SHP77 treated with DMSO at 0.1 percent for 48 hours (cell line): ENCODE data around the gene TLE4.
"Not testable (repeated sequence)": the region's sequence is repeated elsewhere in the genome, so short reads cannot be mapped to it uniquely, and the experiment has no call there.

Experiments
- DNase-seq: peaks from one replicate; lab custom pipeline; 2025; lab: John Stamatoyannopoulos, UW

Gene TLE4

DNA sequence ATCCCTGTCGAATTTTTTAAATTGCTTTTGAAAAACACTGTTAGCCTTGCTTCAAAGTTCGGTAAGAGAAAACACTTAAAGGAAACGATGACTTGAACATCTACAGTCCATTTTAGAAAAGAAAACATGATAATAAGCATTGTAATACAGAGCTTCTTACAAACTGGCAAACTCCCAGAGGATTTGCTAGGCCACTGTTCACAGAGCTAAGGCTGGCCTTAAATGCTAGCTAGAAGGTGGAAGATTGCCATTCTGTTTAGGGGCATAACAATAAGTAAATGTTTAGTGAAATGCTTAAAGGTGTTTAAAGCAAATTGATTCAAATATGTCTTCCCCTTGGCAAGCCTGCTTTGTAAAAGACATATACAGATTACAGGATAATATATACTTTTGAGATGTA is 169.6 kb downstream of the TLE4 start:
- no peak for DNase-seq

DNA sequence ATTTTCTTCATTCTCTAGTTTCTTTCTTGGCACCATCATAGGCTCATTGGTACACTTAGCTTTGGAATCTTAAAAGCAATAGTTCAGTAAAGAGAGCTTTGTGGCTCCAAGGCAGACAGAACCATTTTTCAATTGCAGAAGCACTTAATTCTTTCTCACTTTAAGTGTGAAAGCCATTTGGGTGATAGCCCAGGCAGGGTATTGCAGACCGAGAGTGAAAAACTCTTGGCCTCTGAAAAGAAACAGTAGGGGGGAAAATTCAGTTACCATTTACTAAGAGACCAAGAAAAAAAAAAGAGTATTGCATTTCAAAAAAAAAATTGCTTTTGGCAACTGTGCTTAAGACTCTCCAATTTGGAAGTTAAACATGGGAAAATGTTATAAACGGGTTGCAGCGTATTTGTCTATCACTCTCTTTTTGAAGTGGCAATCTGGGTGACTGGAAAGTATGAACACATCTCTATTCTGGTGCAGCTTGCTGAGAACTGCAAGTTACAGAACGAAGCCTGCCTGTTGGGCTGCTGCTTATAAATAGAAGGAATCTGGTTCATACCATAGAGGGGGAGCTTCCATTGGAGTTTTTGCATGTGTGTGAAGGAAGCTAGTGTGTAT is 170.5 kb downstream of the TLE4 start:
- DNase-seq: no peak

DNA sequence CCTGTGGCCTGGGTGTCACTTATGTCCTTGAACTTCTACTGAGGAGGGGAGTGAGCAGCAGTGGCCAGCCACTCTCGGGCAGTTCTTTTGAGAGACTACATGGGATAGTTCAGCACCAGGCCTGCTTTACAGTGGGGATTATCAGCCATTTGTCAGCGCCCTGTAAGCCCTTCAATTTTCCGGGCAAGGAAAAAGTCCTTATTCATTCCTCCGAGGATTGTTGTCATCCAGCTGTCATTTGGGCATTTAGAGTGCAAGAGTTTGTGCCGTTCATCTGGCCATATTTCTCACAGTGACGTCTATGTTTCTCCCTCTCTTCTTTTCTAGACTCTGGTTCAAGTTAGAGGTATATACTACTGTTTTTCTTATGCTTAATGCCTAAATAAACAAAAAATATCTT is 172.8 kb downstream of the TLE4 start:
- DNase-seq: no peak

DNA sequence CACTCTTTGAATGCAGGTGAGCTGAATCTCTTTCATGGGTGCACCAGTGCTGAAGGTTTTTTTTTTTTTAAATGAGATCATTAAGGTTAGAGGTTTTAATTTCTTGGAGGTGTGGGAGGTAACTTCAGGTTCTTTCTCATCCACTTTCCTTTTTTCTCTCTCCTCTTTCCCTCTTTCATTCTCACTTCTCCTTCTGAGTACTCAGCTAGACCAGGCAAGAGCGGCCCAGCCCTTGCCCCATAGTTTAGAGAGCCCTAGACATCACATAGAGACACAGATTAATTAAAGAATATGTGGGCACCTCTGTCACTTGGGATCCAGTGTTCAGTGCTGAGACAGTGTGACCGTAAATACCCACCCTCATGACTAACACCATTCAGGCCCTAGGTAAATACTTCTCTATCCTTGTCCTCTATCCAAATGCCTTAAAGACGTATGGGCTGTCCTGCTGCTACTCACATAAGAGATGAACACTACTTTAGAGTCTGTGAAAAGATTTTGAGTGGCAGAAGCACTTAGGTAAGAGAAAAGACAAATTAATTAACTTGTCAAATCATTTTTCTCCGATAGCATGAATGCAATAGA is 174.1 kb downstream of the TLE4 start:
- DNase-seq: no peak

DNA sequence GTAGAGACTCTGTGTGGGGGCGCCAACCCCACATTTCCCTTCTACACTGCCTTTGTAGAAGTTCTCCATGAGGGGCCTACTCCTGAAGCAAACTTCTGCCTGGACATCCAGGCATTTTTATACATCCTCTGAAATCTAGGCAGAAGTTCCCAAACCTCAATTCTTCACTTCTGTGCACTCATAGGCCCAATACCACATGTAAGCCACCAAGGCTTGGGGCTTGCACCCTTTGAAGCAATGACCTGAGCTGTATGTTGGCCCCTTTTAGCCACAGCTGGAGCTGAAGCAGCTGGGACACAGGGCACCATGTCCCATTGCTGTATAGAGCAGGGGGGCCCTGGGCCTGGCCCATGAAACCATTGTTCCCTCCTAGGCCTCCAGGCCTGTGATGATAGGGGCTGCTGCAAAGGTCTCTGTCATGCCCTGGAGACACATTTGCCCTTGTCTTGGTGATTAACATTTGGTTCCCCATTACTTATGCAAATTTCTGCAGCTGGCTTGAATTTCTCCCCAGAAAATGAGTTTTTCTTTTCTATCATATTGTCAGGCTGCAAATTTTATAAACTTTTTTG is 180.2 kb downstream of the TLE4 start:
- DNase-seq: not testable (repeated sequence)

DNA sequence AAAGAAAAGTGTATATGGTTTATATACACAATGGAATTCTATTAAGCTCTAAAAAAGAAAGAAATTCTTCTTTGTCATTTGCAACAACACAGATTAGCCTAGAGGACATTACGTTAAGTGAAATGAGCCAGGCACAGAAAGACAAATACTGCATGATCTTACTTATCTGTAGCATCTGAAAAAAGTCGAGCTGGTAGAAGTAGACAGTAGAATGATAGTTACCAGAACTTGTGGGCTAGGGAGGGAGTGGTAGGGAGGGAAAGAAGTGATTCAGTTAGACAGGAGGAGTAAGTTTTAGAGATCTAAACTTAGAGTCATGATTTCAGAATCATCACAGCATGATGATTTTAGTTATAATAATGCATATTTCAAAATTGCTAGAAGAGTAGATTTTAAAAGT is 184.6 kb downstream of the TLE4 start:
- DNase-seq: no peak

DNA sequence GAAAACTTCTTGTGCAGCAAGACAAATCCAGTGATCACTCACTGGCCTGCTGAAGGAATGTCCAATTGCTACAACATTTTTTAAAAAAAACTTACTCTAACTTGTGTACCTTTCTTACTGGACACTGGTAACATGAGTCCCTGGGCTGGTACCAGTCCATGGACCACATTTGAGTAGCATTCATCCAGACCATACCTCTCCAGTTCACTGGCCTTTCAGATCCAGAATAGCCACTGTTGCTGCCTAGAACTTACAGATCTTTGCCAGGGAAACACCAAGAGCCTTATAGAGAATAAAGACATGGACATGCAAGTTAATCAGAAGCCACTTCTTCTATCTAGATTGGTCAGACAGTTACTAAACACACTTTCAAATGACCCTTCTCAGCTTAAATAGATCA is 185.3 kb downstream of the TLE4 start:
- DNase-seq: no peak

DNA sequence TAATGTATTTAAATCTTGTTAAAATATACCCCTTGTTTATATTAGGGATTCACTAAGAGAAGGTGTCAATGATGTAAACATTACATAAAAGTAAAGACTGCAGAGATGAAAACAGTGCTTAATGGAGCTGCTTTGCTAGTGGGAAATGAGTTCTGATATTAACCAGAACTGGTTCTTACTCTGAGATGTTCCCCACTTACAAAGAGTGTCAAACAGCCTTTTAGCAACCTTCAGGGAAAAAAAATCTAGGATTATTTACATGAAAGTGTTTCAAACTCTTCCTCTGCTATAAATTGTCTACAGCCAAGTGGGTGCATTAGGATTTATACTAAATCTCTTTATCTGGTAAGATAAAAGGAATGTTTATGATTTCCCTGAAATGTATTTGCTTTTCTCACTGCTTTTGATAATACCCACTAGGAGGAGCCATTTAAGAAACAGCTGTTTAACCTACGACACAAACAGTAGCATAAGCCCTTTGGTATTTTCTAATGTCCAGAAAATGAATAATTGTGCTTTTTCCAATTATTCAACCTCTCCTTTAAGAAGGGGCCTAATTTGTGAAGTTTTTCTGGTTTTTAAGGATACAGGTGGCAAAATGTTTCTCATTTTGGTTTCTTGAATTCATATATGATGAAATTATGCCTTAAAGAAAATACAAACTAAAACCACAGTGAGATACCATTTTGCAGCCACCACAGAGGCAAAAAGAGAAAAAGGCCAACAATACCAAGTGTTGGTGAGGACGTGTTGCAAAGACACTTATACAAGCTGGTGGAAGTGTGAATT is 186.3 kb downstream of the TLE4 start:
- DNase-seq: no peak

DNA sequence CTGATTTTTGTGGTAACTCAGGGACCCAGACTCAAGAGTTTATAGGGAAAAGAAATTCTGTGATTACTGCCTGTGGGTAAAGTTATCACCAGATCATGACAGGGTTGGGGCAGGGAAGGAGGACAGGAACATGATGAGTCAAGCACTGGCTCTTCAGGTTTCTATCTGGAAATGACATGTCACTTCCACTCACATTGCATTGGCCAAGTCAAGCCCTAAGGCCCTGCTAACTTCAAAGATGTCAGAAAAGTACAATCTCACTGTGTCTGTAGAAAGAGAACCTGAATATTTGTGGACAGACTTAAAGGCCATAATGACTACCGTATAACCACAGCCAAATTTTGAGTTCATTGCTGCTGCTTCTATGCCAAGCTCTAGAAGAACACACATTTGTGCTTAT is 187.7 kb downstream of the TLE4 start:
- no peak for DNase-seq

DNA sequence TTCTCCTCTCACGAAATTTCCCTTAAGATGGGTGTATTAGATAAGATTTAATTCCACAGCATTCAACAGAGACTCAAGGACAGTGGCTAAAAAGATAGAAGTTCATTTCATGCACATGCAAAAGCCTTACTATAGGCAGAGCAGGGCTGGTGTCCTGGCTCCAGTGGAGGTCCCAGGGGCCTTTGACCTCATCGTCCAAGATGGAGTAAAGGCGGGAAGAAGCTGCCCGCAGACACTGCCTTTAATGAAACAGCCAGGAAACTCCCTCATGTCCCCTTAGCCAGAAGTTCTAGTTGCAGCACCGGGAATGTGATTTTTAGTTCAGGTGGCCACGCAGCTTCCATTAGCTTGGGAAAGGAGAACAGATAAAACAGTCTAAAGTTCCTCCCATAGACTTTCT is 190.3 kb downstream of the TLE4 start:
- DNase-seq: no peak

DNA sequence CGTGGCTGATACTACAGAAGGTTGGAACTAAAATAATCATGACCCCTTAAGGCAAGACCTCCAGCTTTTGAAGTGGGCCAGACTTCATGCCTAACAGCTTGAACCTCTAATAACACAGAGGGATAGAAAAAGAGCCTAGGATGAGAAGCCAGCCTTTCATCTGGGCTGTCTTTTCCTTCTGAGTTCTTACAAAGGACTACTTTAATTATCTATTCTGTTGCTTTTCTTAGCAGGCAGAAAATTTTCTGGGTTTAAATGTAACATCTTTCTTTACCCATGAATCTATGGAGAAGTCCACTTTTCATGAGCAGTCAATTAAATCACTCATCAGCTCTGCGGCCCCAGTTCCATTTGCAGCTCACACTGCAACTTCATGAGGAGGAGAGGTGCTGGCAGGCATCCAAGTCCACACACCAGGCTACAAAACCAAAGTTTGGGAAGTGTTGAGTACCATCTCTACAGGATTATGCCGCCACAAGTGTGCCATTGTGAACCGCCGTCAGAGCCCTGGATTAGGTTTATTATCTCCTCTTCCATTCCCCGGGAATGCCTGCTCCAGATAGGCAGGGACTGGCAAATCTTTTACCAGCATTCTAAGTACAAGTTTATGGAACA is 192.0 kb downstream of the TLE4 start:
- no peak for DNase-seq

DNA sequence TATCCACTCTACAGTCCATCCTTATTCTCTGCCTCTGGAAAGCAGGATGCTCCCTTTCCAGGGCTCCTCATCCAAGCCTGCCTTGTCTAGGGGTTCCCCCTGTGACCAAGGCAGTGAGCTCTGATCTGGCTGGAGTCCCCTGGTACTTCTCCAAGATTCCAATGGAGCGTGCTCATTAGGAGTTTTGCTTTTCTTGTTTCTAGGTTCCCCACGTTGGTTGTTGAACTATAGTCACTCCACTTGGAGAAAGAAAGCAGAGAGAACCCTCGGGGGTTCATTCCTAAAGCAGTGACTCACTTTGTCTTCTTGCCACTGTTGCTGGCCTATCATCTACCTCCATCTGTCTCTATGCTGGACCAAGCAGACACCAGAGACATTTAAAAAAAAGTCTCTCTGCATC is 192.6 kb downstream of the TLE4 start:
- DNase-seq: no peak

DNA sequence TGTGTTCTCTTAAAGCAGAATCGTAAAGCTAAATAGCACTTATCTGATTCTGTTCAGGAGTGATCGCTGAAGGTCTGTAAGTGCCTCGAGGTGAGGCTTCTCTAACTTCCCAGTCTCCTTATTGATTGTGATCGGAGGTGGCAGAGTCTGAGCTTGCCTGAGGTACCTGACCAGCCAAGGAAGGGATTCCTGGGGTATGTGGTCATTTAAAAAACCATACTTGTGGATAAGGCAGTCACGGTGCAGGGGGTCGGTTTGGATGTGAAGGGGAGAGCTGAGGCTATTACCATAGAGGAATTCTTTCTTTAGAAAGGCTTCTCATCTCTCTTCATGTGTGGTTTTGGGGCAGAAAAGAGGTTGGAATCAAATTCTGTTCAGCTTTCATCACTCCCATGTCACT is 193.7 kb downstream of the TLE4 start:
- no peak for DNase-seq

DNA sequence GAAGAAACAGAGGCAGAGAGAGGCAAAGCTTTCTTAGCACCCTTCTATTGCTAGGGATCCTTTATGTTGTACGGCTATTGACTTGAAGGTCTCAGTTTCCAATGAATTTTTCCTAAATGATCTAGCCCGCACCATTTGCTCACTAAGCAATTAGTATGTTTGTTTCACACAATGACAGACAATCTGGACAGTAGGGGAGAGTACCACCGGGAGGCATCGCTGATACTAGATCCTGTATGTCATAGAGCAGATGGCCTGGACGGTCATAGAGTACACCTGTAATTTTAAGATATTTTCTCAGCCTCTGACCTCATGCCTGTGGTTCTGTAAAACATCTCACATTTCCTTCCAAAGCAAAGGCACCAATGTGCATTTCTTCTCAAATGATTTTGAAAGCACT is 194.3 kb downstream of the TLE4 start:
- DNase-seq: no peak

DNA sequence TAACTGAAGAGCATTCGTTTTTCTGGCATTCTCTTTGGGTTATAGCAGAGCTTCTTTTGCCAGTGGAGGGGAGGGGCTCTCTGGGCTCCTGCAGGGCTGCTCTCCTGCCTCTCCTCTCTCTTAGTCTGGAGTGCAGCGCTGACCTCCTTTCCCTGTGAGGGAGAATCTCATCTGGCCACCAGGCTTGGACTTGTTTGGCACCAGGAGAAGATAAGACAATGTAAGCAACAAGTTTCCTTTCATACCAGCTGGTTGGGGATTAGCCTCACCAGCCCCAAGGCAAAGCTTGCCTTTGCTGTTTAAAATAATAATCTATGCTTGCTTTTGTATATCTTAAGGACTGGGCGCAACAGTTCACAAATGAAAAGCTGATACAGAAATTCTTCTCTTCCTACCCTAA is 196.4 kb downstream of the TLE4 start:
- no peak for DNase-seq

DNA sequence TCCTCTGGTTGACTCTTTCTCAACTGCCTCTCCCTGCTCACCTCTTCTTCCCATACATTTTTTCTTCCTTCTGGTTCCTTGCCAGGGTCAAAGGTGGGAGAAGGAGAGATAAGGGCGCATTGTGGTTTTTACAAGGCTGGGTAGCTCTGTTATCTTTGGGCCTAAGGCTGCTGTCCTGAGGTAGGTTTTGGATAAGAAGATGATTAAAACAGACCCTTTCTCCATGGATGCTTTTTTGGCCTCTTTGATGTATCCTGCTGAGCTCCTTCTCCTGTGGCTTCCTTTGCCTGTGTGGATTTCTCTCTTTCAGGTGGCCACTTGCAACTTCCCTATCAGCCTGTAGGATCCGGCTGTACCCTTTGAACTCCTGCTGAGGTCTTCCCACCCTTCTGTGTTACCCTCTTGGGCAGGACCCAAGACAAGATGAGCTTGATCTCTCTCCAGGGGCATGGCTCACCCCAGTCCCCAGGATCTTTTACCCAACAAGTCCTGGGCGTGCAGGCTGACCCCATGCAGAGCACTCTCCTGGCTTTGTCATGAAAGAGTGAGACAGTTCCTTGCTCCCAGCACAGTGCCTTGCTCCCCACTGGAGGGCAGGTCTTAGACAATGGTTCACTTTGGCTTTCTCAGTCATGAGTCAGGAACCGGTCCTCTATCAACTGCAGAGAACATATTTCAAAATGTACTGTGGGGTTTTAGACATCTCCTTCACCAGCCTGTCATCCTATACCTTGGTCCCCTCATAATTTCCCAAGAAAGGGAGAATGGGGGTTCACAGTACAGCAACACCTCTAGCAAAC is 197.9 kb downstream of the TLE4 start:
- DNase-seq: no peak

DNA sequence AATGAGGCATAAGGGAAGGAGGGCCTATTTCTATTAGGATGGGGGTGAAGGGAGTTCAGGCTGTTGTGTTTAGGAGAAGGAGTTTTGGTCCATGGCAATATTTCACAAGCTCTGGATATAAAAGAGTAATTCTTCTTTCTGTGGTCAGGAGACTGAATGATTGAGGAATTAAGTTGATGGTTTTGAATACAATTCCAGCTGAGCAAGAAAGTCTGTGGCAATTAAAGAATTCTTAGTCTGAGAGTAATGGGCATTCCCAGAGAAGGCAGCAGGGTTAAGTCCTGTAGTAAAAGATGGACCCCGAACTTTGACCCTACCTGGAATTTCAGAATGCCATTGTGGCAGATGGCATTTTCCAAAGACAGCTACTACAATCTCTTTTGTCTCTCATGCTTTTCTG is 202.6 kb downstream of the TLE4 start:
- no peak for DNase-seq
